HG03378 (cell line): Measurements from ENCODE around the gene SPATA13.

Experiments
- ATAC-seq: cut with Tn5 transposase; IDR thresholded peaks from one replicate; pipeline ENCODE4 v1.9.1; 2021; ENCODE audit warnings: mild to moderate bottlenecking, moderate library complexity; ENCODE audit not compliant: unreplicated experiment

SPATA13 gene

DNA sequence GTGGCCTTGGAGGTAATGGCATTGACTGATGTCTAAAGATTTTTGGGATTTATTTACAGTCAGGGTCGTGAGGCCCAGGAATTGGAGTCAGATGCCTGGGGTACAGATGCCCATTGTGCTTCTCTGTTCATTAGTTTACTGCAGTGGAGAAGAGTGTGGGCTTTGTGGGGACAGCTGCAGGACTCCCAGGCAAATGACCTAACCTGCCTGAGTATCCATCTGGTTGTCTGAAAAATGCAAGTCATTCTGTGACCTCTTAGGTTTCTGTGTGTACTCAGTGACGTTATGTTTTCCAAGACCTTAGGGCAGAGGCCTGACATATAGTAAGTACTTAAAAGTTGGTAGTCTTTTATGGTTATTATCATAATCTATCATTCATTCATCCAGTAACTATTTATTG is 60.5 kb downstream of the SPATA13 start:
- ATAC-seq, result no peak

DNA sequence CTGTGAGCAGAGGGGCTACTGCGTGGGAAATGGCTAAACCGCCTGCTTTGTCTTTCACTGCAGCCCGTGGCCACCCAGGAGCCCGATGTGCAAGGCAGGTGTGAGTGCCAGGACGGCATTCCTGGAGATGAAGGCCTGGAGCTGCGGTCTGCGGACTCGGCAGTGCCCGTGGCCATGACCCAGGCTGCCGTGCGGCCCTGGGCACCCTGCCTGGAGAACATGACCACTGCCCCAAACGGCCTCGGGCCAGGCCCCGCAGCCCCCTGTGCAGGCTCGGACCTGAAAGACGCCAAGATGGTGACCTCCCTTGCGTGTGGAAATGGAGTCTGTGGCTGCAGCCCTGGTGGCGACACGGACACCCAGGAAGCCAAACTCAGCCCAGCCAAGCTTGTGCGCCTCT is 62.2 kb downstream of the SPATA13 start:
- ATAC-seq, result no peak

DNA sequence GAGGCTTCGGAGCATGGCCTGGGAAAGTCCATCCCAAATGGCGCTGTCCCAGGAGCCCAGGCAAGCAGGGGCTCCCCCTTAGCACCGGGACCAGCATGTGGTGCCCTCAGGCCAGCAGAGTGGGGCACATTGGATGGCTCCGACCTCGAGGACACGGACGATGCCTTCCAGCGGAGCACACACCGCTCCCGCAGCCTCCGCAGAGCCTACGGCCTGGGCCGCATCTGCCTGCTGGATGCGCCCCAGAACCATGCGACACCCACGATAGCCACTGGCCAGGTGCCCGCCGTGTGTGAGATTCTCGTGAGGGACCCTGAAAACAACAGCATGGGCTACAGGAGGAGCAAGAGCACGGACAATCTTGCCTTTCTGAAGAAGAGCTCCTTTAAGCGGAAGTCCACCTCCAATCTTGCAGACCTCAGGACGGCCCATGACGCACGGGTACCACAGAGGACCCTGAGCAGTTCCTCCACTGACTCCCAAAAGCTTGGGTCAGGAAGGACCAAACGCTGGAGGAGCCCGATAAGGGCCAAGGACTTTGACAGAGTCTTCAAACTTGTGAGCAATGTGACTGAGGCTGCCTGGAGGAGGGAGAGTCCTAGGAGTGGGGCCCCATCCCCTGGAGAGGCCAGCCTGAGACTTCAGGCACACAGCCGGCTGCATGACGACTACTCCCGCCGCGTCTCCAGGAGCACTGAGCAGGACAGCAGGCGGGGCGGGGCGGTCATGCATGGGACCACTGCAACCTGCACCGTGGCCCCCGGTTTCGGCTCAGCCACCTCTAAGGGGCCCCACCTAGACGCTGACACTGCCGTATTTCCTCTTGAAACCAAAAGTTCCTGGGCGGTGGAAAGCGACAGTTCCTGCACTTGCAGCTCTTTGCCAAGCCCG is 63.1 kb downstream of the SPATA13 start:
- ATAC-seq, result no peak

DNA sequence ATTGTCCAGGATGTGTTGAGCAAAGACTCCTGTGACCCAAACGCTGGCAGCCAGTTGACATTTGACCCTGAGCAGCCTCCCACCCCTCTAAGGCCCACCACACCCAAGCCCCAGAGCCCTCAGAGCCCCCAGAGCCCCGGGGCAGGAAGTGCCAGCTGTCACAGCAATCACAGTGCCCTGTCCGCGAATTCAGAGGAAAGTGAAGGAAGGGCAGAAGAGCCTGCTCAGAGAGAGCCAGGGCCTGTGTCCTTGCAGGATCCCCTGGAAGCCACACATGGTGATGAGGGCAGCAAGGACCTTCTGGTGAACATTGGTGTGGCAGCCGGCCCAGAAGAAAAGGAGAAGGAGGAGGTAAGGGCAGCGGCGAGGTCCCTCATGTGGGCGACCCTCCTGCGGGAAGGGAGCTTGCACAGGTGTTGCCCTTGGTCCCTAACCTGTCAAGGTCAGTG is 63.7 kb downstream of the SPATA13 start:
- no peak for ATAC-seq

- ATAC-seq, result no peak
Observed at GRCh38 chr13:24225062-24225461, 64.5 kb downstream of the SPATA13 start.

- ATAC-seq, result no peak
Observed at GRCh38 chr13:24225930-24226329, 65.4 kb downstream of the SPATA13 start.

GRCh38 chr13:24226762-24227161 is 66.2 kb downstream of the SPATA13 start:
- no peak for ATAC-seq

GRCh38 chr13:24228852-24229458 is 68.4 kb downstream of the SPATA13 start:
- no peak for ATAC-seq

- ATAC-seq, result no peak
Observed at GRCh38 chr13:24230428-24231072, 70.0 kb downstream of the SPATA13 start.

DNA sequence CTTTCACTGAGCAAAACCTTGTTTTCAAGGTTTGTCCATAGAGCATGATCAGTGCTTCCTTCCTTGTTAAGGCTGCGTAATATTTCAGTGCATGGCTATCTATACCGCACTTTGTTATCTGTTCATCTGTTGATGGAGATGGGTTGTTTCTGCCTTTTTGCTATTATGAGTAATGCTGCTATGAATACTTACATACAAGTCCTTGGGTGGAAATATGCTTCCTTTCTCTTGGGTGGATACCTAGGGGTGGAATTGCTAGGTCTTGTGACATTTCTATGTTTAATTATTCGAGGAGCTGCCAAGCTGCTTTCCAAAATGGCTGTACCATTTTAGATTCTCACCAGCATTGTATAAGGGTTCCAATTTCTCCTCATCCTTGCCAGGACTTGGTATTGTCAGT is 70.9 kb downstream of the SPATA13 start:
- ATAC-seq, result no peak

DNA sequence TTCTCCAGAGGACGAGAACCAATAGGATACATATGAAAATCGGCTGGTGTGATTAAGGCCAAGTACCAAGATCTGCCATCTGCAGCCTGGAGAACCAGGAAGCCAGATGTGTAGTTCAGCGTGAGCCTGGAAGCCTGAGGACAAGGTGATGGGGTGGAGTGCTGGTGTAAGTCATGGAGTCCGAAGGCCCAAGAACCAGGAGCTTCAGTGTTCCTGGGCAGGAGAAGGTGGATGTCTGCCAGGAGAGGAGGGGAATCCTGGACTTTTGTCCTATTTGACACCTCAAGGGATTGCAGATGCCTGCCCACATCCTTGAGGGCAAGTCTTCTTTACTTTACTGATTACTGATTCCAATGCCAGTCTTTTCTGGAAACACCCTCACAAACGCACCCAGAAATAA is 71.5 kb downstream of the SPATA13 start:
- ATAC-seq, result no peak

DNA sequence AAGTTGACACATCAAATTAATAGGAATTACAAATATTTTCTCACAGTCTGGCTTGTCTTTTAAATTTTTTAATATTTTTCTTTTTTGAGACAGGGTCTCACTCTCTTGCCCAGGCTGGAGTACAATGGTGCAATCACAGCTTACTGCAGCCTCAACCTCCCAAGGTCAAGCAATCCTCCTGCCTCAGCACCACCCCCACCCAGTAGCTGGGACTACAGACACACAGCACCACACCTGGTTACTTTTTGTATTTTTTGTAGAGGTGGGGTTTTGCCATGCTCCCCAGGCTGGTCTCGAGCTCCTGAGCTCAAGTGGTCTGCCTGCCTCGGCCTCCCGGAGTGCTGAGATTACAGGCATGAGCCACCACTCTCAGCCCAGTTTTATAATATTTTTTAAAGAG is 72.0 kb downstream of the SPATA13 start:
- ATAC-seq, result no peak

DNA sequence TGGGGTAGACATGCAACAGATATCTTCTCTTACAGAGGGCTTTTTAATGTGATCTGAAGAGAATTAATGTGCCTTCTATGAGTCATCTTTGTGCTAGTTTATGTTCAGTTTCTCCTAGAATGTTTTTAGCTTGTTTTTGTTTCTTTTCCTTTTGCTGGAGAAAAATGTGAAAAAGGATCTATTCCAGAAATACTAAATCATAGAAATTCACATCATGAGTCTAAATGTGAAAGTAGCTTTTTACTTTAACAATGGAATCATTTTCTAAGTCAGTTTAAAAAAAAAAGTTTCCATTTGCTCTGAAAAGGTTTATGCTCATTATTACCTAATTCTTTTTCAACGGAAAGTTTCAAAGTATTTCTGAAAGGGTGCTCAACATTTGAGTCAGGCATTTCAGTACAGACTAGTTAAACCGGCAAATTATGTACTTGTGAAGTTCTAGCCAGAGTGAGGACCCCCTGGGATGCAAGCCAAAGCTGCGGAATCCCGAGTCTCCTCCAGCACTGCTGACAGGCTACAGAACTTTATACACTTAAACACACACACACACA is 72.9 kb downstream of the SPATA13 start:
- ATAC-seq, result no peak

GRCh38 chr13:24234200-24234915 is 73.8 kb downstream of the SPATA13 start:
- no peak for ATAC-seq

GRCh38 chr13:24237356-24237755 is 76.8 kb downstream of the SPATA13 start:
- no peak for ATAC-seq

- ATAC-seq, result no peak
Observed at GRCh38 chr13:24241336-24241735, 80.8 kb downstream of the SPATA13 start.

DNA sequence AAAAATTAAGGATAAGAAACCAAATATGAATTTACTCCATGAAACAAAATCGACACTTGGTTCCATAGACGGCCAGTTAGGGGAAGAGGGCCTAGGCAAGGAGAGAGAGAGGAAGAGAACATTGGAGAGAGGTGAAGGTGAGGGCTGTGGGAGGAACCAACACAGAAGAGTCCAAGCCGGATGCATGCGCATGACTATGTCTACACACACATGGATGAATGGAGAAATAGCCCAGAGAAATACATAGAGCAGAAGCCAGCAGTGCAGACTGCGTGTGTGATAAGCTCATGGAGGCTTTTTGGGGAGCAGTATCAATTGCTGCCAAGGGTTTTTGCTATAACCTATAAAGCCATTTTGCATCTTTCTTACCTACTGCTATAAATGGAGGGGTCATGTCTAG is 81.6 kb downstream of the SPATA13 start:
- ATAC-seq, result no peak

DNA sequence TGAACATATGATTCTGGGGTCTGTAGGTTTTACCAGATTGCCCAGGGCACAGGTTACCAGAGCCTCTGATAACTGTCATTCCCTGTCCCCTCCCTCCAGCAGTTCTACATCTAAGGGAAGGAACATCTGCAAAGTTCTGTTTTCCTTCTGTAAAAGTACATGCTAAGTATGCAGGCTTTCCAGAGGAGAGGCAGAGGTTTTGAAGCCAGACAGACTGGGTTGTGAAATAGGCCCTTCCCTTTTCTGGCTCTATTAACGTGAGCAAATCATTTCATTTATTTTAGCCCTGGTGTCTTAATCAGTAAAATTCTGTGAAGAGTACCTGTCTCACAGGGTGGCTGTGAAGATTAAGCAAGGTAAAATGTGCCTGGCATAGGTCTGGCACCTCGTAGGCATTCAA is 82.8 kb downstream of the SPATA13 start:
- ATAC-seq, result no peak

GRCh38 chr13:24244802-24245201 is 84.3 kb downstream of the SPATA13 start:
- no peak for ATAC-seq

- ATAC-seq, result no peak
Observed at GRCh38 chr13:24247016-24247415, 86.5 kb downstream of the SPATA13 start.

- ATAC-seq, result no peak
Observed at GRCh38 chr13:24249624-24250023, 89.1 kb downstream of the SPATA13 start.
